PC-9 (cell line): ENCODE data around the gene PSPN. TPM values are rescaled to one million over a fixed set of nuclear protein-coding genes. Genes with fewer than 3 reads are reported as not detected.
"Not testable (repeated sequence)": the region's sequence is repeated elsewhere in the genome, so short reads cannot be mapped to it uniquely, and the experiment has no call there.

Experiments used
- BruUV-seq: library from RNA; stranded (reverse); fragments of 400-500 nt; replicated peaks from 2 replicates; lab custom pipeline; 2021; lab: Mats Ljungman, UMichigan
- CTCF ChIA-PET: fragments of 300-600 bp; sonication (Branson Sonifier 250); formaldehyde crosslinking; loops from one replicate; lab custom pipeline; 2022; ENCODE audit warnings: antibody characterized with exemption; lab: Charles Lee
- POLR2A ChIA-PET: fragments of 300-600 bp; sonication (Branson Sonifier 250); formaldehyde crosslinking; loops from one replicate; lab custom pipeline; 2022; ENCODE audit warnings: antibody characterized with exemption; ENCODE audit not compliant: unreplicated experiment; lab: Charles Lee
- DNase-seq, 2 experiments: peaks; one replicate each; pipeline versions ENCODE4 v3.0.0 to v3.0.0-alpha.2; 2015 to 2022; ENCODE audit warnings: mixed read lengths in 1 of 2
- H2AFZ ChIP-seq: fragments of 200-600 bp; sonication (generic); 2 replicates; pipeline ENCODE4 v1.8.1; 2017; ENCODE audit warnings: antibody characterized with exemption
- H3F3A ChIP-seq: fragments of 200-600 bp; sonication (generic); 2 replicates; pipeline ENCODE4 v1.8.1; 2017; ENCODE audit warnings: antibody characterized with exemption, mild to moderate bottlenecking, low read depth; ENCODE audit not compliant: insufficient read depth
- H3K27ac ChIP-seq: fragments of 200-600 bp; sonication (generic); 2 replicates; pipeline ENCODE4 v1.6.1; 2016; ENCODE audit warnings: mixed run types
- H3K27me3 ChIP-seq: fragments of 200-600 bp; sonication (generic); 2 replicates; pipeline ENCODE4 v1.6.1; 2016; ENCODE audit warnings: low read depth, mixed run types; ENCODE audit not compliant: insufficient read depth
- H3K36me3 ChIP-seq: fragments of 200-600 bp; sonication (generic); 2 replicates; pipeline ENCODE4 v1.6.1; 2016; ENCODE audit warnings: low read depth, mixed run types
- H3K4me1 ChIP-seq: fragments of 200-600 bp; sonication (generic); replicated peaks from 2 replicates; pipeline ENCODE4 v1.6.1; 2016; ENCODE audit warnings: mixed run types; ENCODE audit not compliant: insufficient read depth
- H3K4me2 ChIP-seq: fragments of 200-600 bp; sonication (generic); 2 replicates; pipeline ENCODE4 v1.6.1; 2017; ENCODE audit warnings: mixed run types
- H3K4me3 ChIP-seq: fragments of 200-600 bp; sonication (generic); 2 replicates; pipeline ENCODE4 v1.6.1; 2016; ENCODE audit warnings: mixed run types
- H3K79me2 ChIP-seq: fragments of 200-600 bp; sonication (generic); 2 replicates; pipeline ENCODE4 v1.6.1; 2017; ENCODE audit warnings: low read depth, mixed run types
- H3K9me2 ChIP-seq: fragments of 200-600 bp; sonication (generic); 2 replicates; pipeline ENCODE4 v1.8.1; 2017; ENCODE audit warnings: mild to moderate bottlenecking; ENCODE audit not compliant: insufficient read depth
- H3K9me3 ChIP-seq: fragments of 200-600 bp; sonication (generic); 2 replicates; pipeline ENCODE4 v1.8.1; 2016; ENCODE audit warnings: low read depth; ENCODE audit not compliant: insufficient read depth
- H4K20me1 ChIP-seq: fragments of 200-600 bp; sonication (generic); 2 replicates; pipeline ENCODE4 v1.8.1; 2017; ENCODE audit not compliant: insufficient read depth
- CTCF ChIP-seq: fragments of 200-600 bp; sonication (generic); conservative IDR thresholded peaks from 2 replicates; pipeline ENCODE4 v1.6.1; 2017; ENCODE audit warnings: mixed run types, antibody characterized with exemption, mild to moderate bottlenecking, moderate library complexity
- EZH2 ChIP-seq: fragments of 200-600 bp; sonication (generic); IDR thresholded peaks from 2 replicates; pipeline ENCODE4 v1.8.0; 2017; ENCODE audit warnings: antibody characterized with exemption, low read depth
- intact Hi-C: fragments of 100-400 bp; cut with micrococcal nuclease; formaldehyde crosslinking; loops from one replicate; pipeline ENCODE4 v1.10.0; 2022; ENCODE audit not compliant: unreplicated experiment
- total RNA-seq: library from RNA; stranded (reverse); gene quantifications from 2 replicates; pipeline ENCODE4 v1.2.3, GENCODE V29; 2021

PSPN gene
- total RNA-seq, 1 experiment from 2014 or later: 1.3 TPM

- Histone ChIP-seq H3K4me1 (no peaks in the 10 kb centered on the region), H3K9me2 (no peaks in the 10 kb centered on the region), H3K27ac (no peak overlapping the region), H4K20me1 (no peaks in the 10 kb centered on the region), H3K4me3 (no peak overlapping the region), H3F3A (no peaks in the 10 kb centered on the region), H3K9me3 (no peaks in the 10 kb centered on the region), H2AFZ (no peak overlapping the region), H3K4me2 (no peak overlapping the region), H3K79me2 (no peaks in the 10 kb centered on the region), H3K36me3 (no peaks in the 10 kb centered on the region), H3K27me3 (no peaks in the 10 kb centered on the region)
- DNase-seq: no peak
- ChIA-PET POLR2A (interaction anchor here (0.6 to 0.7 kb wide), 2 partner anchors 705 to 1253 kb away, joined by 4 to 15 read pairs; partner anchors contain the start of gene ZNF557), CTCF (interaction anchor here (0.7 kb wide), 1 partner anchor 636 kb away, joined by 3 read pairs; no protein-coding TSS in a partner anchor)
- intact Hi-C loops: no loop called here
- no TSS peak for BruUV-seq
- TF ChIP-seq EZH2 (no peak), CTCF (no peak)
These were observed 11.4 kb downstream of the PSPN start for GRCh38 chr19:6364353-6364752.

GRCh38 chr19:6362351-6362801 lies 13.4 kb downstream of the PSPN start:
- no peak for TF ChIP-seq CTCF
- no peak for TF ChIP-seq EZH2
- CTCF ChIA-PET: no interaction called here
- DNase-seq: no peak
- peaks cover 4% of the 10 kb centered on the region; the same call in 1 of the 2 replicates for H3F3A ChIP-seq
- H3K79me2 ChIP-seq: no peaks in the 10 kb centered on the region
- H3K9me2 ChIP-seq: no peaks in the 10 kb centered on the region
- peak overlapping the region; percentile 61 for H3K4me3 ChIP-seq
- peak overlapping the region; percentile 86 for H3K4me2 ChIP-seq
- H4K20me1 ChIP-seq: no peaks in the 10 kb centered on the region
- H3K36me3 ChIP-seq: no peaks in the 10 kb centered on the region
- POLR2A ChIA-PET: no interaction called here
- peaks cover 6% of the 10 kb centered on the region; the same call in 1 of the 2 replicates for H3K4me1 ChIP-seq
- intact Hi-C loops: no loop called here
- no peak overlapping the region for H3K27ac ChIP-seq
- BruUV-seq: TSS peak; percentile 37
- no peaks in the 10 kb centered on the region for H3K9me3 ChIP-seq
- peak overlapping the region; percentile 75 for H2AFZ ChIP-seq
- H3K27me3 ChIP-seq: no peaks in the 10 kb centered on the region

- Histone ChIP-seq H3K79me2 (no peaks in the 10 kb centered on the region), H3K4me1 (peaks cover 6% of the 10 kb centered on the region; the same call in 1 of the 2 replicates), H3K27ac (no peak overlapping the region), H3K4me3 (peak overlapping the region; percentile 61), H3K4me2 (peak overlapping the region; percentile 86), H4K20me1 (no peaks in the 10 kb centered on the region), H3F3A (peaks cover 4% of the 10 kb centered on the region; the same call in 1 of the 2 replicates), H3K27me3 (no peaks in the 10 kb centered on the region), H3K36me3 (no peaks in the 10 kb centered on the region), H3K9me3 (no peaks in the 10 kb centered on the region), H2AFZ (peak overlapping the region; percentile 75), H3K9me2 (no peaks in the 10 kb centered on the region)
- BruUV-seq: no TSS peak
- intact Hi-C loops: no loop called here
- ChIA-PET POLR2A (no interaction called here), CTCF (no interaction called here)
- DNase-seq: no peak
- TF ChIP-seq CTCF: no peak
- TF ChIP-seq EZH2: no peak
These were observed 13.7 kb downstream of the PSPN start for GRCh38 chr19:6362027-6362350.

GRCh38 chr19:6360857-6361216 lies 14.9 kb downstream of the PSPN start:
- intact Hi-C loops, DNase-seq, H3K9me3 ChIP-seq, H3K4me1 ChIP-seq, H3K27ac ChIP-seq, BruUV-seq, H3K9me2 ChIP-seq, H3K27me3 ChIP-seq, H3K36me3 ChIP-seq, CTCF ChIA-PET, H4K20me1 ChIP-seq, H3F3A ChIP-seq, H2AFZ ChIP-seq, H3K79me2 ChIP-seq: not testable (repeated sequence)
- Histone ChIP-seq H3K4me2 (peak overlapping the region; percentile 38; the same call in 1 of the 2 replicates), H3K4me3 (peak overlapping the region; percentile 61; the same call in 1 of the 2 replicates)
- POLR2A ChIA-PET: interaction anchor here (0.6 to 1.0 kb wide), 2 partner anchors 12 to 476 kb away, joined by 3 read pairs; partner anchors contain the start of gene ALKBH7

GRCh38 chr19:6360445-6360844 lies 15.3 kb downstream of the PSPN start:
- H3K4me2 ChIP-seq, H3K4me1 ChIP-seq, H3K27ac ChIP-seq, DNase-seq, H3K79me2 ChIP-seq, H3F3A ChIP-seq, BruUV-seq, CTCF ChIA-PET, H3K9me3 ChIP-seq, POLR2A ChIA-PET, H3K4me3 ChIP-seq, H4K20me1 ChIP-seq, H3K9me2 ChIP-seq, intact Hi-C loops, H3K36me3 ChIP-seq, H2AFZ ChIP-seq, H3K27me3 ChIP-seq: not testable (repeated sequence)
